ENCODE data around the gene PIM3. TPM values are rescaled to one million over a fixed set of nuclear protein-coding genes. Genes with fewer than 3 reads are reported as not detected.

Gene PIM3
- total RNA-seq, 1 donor from 2014 or later: 16.3 TPM

DNA sequence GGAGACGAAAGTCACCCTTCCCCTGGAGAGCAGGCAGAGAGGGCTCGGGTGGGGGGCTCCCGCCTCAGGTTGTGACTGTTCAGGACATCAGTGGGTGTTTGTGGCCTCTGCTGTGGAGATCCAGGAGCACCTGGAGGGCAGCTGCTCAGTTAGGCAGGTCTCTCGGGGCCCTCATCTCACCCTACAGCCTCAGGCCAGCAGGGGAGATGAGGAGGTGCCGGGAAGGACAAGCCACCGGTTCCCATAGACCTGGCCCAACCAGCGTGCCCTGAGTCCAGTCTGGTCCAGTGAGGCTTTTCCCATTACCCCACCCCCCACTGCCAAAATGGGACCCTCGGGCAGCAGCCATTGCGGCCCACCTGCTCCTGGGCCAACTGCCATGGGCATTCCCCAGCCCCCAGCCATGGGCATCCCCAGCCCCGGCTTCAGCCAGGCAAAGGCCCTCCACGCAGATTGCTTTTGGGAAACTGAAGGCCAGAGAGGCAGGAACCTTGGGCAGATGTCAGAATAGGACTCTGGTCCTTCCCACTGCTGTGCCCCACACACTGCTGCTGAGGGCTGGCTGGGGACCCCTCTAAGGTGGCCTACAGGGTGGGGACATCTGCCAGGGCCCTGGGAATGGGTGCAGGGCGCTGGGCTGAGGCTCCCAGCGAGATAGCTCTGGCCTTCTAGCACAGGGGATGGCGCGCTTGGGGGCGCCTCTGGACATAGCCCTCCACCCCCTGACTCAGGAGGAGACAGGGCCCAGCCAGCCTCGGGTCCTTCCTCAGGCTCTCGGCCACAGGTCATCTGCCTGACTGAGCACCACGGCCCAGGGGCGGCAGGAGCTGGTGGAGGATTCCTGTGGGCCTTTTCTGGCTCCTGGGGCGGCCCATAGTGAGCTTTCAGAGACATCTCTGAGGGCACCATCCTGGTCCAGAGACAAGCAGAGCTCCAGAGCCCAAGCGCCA, 4.8 kb downstream of the PIM3 start:
- FAIRE-seq (no peak), DNase-seq (ENCODE audit: low spot score in 2 of 2) (no peak)

DNA sequence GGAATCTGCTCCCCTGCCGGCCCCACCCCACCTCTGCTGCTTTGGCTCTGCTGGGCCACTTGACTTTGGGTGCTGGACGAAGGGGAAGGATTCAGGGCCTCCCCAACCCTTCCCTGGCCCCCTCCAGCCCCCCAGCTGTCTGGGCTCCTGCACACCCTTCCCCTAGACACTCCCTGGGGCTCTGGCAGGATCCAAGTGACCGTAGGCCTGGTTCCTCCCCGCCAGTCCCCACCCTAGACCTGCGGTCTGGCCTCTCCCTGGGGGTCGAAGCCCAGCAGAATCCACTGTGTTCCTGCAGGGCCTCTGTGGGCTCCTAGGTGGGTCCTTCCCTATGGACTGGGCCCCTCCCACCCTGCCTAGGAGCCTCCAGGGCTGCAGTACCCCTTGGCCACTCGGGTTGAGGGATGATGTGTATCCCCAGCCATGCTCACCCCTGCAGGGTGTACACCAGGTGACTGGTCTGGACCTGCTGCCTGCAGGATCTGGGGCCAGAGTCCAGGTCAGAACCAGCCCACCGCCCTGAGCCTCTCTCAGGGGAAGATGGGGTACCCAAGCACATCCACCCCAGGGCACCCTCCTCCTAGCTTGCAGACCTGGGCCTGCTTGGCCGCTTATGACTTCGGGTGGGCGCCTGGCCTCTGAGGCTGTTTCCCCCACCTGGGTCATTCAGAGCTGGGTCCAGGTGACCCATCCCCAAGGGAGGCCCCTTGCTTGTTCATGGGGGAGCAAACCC, 5.6 kb downstream of the PIM3 start:
- FAIRE-seq (no peak), DNase-seq (ENCODE audit: low spot score in 2 of 2) (no peak)

DNA sequence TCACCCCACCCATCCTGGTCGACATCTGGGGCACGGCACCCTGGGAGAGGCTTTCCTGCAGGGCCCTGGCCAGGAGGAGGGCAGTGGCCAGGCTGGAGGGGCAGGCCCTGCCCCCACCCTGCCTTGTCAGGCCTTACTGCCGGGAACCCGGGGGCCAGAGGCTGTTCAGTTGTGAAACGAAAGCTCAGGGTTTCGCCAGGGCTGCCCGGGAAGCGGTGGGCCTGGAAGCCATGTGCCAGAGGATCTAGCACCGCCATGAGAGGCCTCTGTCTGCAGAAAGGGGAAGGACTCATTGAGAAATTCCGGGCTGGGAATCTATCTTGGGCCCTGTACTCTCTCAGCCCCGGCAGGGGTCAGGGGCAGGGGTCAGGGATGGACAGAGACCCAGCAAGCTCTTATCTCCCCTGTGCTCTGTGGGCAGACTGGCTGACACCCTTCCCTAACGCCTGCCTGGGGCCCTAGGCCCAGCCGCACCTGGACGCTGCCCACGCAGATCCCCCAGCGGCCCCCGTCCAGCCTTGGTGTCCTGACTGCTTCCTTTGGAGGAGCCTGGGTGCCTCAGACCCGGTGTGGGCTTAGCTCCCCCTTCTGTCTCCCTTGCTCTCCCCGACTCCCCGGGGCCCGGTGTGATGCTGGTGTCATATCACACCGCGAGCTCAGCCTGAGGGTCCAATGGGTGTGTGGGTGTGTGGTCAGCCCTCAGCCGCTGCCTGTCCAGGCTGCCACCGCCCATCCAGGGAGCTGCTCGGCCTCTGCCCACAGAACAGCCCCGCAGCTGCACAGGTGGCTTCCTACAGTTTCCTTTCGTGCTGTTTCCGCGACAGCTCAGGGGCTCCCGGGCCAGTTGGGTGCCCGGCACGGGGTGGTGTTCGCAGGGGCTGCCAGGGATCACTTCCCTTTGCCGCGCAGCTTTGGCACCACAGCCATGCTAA, 6.5 kb downstream of the PIM3 start:
- DNase-seq (ENCODE audit: low spot score in 2 of 2): no peak
- FAIRE-seq: no peak

DNA sequence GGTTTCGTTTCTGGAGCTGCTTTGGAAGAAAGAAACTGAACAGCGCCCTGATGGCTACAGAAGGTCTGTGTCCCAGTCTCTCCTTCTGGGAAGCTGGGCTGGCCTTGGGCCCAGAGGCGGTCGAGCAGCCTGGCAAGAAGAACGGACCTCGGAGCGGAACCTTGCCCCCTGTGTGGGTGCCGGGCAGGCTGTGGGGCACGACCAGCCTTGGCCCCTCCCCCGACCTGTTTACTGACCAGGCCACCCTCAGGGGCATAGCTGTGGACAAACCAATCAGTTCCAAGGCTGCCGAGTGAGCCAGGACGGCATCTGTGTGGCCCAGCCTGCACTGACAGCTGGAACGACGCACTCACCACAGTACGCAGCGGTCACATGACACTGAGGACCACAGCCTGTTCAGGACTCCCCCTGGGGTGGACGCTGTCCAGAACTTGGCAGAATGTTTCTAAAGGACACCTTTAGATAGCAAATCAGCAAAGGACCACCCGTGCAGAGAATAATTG, 7.2 kb downstream of the PIM3 start:
- no peak for DNase-seq (ENCODE audit: low spot score in 2 of 2)
- no peak for FAIRE-seq

DNA sequence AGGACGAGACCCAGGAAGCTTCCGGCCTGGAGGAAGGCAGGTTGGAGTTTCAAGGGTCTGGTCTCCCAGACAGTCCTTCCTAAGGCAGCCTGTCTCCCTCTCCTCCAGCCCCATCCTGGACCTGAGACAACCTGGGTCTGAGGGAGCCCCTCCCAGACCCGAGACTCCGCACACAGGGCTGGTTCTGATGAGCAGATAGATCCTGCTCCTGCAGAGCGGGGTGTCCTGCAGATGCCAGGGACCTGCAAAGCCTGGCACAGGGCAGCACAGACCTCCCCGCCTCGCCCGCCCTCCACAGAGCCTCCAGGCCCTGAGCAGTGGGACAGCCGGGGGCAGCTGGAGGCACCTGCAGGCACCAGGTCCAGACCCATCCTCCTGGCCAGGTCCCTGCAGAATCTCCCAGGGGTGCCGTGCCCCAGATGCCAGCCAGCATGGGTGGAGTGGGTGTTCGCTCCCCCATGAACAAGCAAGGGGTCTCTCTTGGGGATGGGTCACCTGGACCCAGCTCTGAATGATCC, 7.8 kb downstream of the PIM3 start:
- FAIRE-seq (no peak), DNase-seq (ENCODE audit: low spot score in 2 of 2) (no peak)

DNA sequence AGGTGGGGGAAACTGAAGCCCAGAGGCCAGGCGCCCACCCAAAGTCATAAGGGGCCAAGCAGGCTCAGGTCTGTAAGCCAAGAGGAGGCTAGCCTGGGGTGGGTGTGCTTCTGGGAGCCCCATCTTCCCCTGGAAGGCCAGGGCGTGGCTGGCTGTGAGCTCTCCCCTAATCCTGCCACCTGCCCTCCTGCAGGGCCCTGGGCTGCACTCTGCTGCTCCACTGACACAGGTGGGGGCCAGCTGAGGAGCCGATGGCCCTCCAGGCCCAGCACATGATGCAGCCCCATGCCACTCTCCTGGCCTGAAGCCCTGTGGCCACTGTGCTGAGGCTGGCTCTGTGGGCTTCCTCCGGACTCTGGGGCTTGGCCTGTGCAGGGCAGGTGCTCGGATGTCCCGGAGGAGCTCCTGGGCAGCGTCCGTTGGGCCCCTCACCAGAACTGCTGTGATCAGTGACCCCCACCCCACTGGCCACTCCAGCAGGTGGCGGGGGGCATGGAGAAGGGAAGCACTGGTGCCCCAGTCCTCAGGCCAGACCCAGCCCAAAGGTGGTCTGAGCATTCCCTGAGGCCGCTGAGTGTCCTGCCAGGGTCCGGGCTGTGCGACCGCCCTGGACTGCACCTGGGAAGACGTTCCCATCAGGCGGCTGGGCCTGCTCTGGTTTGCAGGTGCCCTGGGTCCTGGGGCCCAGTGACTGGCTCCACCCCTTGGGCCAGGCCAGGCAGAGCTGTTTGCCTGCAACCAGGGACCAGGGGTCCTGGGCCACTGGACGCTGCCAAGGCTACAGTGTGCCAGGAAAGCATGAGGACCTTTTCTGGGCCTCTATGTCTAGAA, 8.5 kb downstream of the PIM3 start:
- no peak for FAIRE-seq
- no peak for DNase-seq (ENCODE audit: low spot score in 2 of 2)

DNA sequence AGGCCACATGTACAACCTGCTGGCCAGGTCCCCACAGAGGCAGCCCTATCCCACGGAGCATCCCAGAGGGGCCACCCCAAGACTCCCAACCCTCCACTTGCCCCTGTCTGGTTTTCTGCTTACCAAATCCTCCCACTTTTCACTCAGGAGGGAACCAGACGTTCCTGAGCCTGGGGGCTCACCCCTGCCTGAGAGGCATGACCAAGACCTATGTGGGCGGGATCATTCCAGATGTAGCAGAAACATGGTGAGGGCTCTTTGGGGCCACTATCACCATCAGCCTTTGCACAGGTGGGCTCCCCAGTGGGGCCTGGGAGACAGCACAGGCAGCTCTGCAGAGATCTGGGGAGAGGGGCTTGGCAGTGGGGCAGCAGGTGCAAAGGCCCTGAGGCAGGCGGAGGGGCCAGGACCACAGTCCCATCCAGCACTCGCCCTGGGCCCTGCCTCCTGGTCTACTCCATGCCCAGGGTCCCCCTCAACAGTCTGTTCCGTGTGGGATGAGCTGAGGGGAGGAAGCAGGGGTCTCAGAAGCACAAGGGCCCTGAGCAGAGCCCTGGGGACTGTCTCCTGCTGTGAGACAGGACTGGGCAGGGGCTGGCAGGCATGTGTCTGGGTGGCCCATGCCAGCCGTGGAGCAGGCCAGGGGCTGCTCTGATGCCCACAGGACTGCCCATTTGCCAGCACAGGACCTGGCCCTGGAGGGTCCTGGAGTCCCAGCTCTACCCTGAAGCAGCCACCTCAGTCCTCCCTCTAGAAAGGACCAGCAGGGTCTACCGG, 9.4 kb downstream of the PIM3 start:
- DNase-seq (ENCODE audit: low spot score in 2 of 2) (no peak), FAIRE-seq (no peak)

DNA sequence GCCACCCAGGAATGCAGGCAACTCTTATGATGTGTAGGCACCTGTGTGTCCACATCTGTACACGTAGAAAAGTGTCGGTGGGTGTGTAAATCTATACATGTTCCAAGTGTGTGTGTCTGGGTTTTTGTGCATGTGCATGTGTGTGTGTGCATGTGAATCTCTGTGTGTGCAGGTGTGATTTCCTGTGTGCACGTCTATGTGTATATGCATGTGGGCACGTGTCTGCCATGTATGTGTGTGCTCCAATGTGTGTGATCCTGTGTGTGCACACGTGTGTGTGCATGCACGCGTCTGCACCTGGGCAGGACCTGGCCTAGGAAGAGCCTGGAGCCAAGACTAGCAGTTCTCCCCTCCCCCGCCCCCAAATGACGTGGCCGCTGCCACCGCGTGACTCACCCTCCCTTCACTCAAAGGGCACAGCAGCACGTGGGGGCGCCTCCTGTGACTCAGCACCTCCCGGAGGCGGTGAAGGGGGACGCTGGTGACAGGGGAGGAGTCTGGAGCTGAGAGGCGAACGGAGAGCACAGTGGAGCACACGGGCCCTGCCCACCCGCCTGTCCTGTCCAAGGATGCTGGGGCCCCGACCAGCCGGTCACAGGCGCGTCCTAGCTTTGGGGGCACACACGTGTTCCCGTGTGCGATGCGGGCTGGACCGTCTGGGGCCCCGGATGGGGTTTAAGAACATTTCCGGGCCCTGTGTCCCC, 10.1 kb downstream of the PIM3 start:
- DNase-seq (ENCODE audit: low spot score in 2 of 2) (peak; percentile 86 to 94), FAIRE-seq (no peak)

DNA sequence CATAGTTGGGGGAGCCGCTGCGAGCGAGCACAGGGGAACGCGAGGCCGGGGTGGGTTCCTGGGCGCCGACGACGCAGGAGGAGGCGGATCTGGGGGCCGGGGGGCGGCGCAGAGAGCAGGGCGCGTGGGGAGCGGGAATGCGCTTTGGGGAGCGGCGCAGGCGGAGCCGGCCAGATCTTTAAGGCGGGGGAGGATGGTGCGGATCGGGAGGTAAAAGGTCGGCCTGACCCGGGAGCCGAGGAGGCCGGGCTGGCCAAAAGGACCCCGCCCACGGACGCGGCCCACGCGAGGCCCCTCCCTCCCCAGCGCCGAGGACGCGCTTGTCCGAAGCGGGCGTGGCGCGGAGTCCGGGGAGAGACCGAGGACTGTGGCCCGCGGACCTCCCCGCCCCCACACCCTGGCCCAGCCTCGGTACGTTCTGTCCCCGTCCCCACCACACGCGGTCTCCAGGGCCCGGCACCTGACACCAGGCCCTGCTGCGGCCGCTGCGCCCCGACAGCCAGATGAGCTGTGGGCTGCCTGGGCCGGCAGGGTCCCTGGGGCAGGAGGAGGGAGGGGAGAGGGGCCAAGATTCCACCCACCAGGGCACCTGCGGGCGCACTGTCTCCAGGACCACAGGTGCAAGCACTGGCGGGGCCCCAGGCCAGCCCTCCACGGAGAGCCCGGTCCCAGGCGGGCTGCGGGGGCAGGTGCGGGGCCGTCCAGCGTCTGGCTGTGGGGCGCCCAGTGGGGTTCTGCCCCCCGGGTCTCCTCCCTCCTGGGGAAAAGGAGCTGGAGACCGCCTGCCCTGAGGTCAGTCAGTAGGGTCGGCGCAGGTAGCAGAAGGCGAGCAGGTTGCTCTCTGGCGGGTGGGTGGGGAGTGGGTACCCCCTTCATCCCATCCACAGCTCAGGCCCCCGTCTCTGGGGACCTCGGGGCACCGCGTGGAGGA, 10.9 kb downstream of the PIM3 start:
- DNase-seq (ENCODE audit: low spot score in 2 of 2): peak; percentile 69 to 77
- FAIRE-seq: no peak

DNA sequence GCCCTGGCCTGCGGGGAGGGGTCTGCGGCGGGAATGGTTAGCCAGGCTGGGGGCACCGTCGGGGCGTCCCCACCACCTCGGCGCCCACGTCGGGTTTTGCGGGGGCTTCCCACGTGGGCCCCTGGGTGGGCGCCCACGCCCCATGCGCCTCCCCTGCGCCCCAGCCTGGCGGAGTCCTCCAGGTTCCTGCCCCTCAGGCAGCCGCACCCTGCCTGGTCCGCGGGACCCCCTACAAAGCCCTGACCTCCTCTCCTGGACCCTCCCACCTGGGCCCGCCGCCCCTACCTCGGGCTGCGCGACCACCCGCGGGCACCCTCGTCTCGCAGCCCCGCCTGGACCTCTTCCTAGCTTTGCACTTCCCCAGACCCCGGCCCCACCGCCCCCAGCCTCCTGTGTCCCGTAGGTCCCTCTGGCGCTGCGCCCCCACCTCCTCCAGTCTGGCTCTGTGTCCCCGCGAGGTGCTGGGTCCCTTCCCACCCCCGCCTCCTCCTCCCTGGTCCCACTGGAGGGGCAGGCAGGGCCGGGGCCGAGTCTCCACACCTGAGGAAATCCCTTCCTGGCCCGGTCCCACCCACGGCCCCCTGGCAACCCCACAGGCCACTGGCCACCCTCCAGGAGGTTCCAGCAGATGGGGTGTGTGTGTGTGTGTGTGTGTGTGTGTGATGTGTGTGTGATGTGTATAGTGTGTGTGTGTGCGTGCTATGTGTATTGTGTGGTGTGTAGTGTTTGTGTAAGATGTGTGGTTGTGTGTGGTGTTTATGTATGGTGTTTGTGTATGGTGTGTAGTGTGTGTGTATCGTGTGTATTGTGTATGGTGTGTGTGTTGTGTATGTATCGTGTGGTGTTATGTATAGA, 11.8 kb downstream of the PIM3 start:
- DNase-seq (ENCODE audit: low spot score in 2 of 2): no peak
- no peak for FAIRE-seq

DNA sequence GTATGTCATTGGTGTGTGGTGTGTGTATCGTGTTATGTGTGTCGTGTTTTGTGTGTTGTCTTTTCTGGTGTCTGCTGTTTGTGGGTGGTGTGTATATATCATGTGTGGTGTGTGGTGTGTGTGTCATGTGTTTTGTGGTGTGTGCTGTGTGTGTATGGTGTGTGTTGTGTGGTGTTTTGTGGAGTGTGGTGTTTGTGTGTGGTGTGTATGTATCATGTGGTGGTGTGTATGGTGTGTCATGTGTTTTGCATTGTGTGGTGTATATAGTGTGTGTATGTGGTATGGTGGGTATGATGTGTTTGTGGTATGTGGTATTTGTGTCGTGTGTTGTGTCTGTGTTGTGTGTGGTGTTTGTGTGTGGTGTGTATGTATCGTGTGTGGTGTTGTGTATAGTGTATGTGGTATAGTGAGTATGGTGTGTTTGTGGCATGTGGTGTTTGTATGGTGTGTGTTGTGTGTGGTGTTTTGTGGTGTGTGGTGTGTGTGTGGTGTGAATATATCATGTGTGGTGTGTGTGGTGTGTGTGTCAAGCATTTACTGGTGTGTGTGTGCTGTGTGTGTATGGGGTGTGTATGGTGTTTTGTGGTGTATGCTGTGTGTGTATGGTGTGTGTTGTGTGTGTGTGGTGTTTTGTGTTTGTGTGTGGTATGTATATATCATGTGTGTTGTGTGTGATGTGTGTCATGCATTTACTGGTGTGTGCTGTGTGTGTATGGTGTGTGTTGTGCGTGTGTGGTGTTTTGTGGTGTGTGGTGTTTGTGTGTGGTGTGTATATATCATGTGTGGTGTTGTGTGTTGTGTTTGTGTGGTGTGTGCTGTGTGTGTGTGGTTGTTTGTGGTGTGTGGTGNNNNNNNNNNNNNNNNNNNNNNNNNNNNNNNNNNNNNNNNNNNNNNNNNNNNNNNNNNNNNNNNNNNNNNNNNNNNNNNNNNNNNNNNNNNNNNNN, 12.7 kb downstream of the PIM3 start:
- FAIRE-seq: no peak
- no peak for DNase-seq (ENCODE audit: low spot score in 2 of 2)

DNA sequence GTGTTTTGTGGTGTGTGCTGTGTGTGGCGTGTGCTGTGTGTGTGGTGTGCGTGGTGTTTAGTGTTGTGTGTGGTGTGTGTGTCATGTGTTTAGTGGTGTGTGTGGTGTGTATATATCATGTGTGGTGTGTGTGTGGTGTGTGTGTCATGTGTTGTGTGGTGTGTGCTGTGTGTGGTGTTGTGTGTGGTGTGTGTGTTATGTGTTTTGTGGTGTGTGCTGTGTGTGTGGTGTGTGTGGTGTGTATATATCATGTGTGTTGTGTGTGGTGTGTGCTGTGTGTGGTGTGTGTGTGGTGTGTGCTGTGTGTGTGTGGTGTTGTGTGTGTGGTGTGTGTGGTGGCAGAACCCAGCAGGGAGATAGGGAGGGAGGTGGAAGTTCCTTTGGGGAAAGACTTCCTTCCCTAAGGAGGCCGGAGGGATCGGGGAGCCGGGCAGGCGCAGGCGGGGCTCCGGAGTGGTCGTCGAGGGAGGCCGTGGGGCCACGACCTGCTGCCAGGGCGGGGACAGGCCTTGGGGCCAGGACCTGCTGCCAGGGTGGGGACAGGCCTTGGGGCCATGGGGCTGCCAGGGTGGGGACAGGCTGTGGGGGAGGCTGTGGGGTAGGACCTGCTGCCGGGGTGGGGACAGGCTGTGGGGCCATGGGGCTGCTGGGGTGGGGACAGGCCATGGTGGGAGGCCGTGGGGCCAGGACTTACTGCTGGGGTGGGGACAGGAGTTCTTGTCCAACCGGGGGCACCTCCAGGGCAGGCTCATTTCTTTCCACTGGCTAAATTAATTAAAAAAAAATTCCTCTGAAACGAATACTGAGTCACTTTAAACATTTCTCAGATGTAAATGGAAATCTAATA, 15.2 kb downstream of the PIM3 start:
- DNase-seq (ENCODE audit: low spot score in 2 of 2) (no peak), FAIRE-seq (no peak)

DNA sequence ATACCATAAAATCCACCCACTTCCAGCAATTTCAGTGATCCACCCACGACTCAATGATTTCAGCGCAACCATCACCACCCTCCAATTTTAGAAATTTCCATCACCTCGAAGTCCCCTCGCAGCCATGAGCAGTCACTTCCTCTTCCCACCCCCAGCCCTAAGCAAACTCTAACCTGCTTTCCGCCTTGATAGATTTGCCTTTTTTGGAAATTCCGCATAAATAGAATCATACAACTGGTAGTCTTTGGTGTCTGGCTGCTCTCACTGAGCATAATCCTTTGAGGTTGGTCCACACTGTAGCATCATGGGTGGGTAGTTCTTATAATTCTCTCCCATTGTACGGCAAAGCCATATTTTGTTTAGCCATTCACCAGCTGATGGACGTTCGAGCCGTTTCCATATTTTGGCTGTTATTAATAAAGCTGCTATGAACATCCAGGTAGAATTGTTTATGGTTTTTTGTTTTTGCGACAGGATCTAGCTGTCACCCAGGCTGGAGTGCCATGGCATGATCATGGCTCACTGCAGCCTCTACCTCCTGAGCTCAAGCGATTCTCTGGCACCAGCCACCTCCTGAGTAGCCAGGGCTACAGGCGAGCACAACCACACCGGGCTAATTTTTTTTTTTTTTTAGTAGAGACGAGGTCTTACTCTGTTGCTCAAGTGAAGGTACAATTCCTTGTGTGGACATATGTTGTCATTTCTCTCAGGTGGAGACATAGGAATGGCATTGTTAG, 16.0 kb downstream of the PIM3 start:
- DNase-seq (ENCODE audit: low spot score in 2 of 2) (no peak), FAIRE-seq (no peak)
